Colonic mucosa (tissue), 4 donors: ENCODE data around the gene SEC24C. TPM values are rescaled to one million over a fixed set of nuclear protein-coding genes. Genes with fewer than 3 reads are reported as not detected.

Experiments used
- DNase-seq: peaks from one replicate; pipeline ENCODE4 v3.0.0-alpha.2; 2020
- H3K27ac ChIP-seq: fragments of 200-600 bp; one replicate; pipeline ENCODE4 v1.8.0; 2021
- H3K27me3 ChIP-seq: fragments of 200-600 bp; one replicate; pipeline ENCODE4 v1.8.0; 2021
- H3K36me3 ChIP-seq: fragments of 200-600 bp; one replicate; pipeline ENCODE4 v1.8.0; 2021
- H3K4me1 ChIP-seq: fragments of 200-600 bp; one replicate; pipeline ENCODE4 v1.8.0; 2021; ENCODE audit warnings: mild to moderate bottlenecking
- H3K4me3 ChIP-seq: fragments of 200-600 bp; one replicate; pipeline ENCODE4 v1.8.0; 2021
- H3K9ac ChIP-seq, 2 donors: one replicate each; pipeline ENCODE4 v1.7.0; 2013; ENCODE audit warnings: control low read depth in 2 of 2, low read depth in 2 of 2, low read length in 2 of 2
- H3K9me3 ChIP-seq: fragments of 200-600 bp; one replicate; pipeline ENCODE4 v1.8.0; 2021
- intact Hi-C: fragments of 100-400 bp; cut with DNase I; formaldehyde crosslinking; loops from one replicate; pipeline ENCODE4 v1.14.1; 2022
- total RNA-seq, 2 donors: library from RNA; stranded (reverse); fragmentation: NEBNext Ultra II Directional in 1 of 2; extraction: Animal tissue kit (Norgen Biotek cat#: 25700) in 1 of 2; gene quantifications; one replicate each; pipeline ENCODE4 v1.2.1, GENCODE V29; 2021
- TF ChIP-seq, protein P1 (sequence below): fragments of 200-600 bp; IDR thresholded peaks from one replicate; pipeline ENCODE4 v1.8.0; 2022; ENCODE audit warnings: antibody characterized with exemption, mild to moderate bottlenecking
- donor health status: healthy.
- donor health status: DM: no; HTN: no; CAD: no.
- donor health status: DM: no; HTN: no; CAD: no.

SEC24C gene
- total RNA-seq, 2 donors from 2014 or later = 66.0 to 94.8 TPM

GRCh38 chr10:73817826-73818225, 73.7 kb downstream of the SEC24C start:
- Histone ChIP-seq H3K27ac (no peak overlapping the region), H3K36me3 (no peaks in the 10 kb centered on the region), H3K9me3 (no peaks in the 10 kb centered on the region), H3K27me3 (no peaks in the 10 kb centered on the region), H3K4me3 (no peak overlapping the region), H3K9ac (no peak overlapping the region), H3K4me1 (peaks cover 8% of the 10 kb centered on the region)
- intact Hi-C loops = no loop called here
- no peak for DNase-seq
- TF ChIP-seq, protein P1, sequence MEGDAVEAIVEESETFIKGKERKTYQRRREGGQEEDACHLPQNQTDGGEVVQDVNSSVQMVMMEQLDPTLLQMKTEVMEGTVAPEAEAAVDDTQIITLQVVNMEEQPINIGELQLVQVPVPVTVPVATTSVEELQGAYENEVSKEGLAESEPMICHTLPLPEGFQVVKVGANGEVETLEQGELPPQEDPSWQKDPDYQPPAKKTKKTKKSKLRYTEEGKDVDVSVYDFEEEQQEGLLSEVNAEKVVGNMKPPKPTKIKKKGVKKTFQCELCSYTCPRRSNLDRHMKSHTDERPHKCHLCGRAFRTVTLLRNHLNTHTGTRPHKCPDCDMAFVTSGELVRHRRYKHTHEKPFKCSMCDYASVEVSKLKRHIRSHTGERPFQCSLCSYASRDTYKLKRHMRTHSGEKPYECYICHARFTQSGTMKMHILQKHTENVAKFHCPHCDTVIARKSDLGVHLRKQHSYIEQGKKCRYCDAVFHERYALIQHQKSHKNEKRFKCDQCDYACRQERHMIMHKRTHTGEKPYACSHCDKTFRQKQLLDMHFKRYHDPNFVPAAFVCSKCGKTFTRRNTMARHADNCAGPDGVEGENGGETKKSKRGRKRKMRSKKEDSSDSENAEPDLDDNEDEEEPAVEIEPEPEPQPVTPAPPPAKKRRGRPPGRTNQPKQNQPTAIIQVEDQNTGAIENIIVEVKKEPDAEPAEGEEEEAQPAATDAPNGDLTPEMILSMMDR = no peak

- H3K27me3 ChIP-seq = no peaks in the 10 kb centered on the region
- DNase-seq = no peak
- H3K27ac ChIP-seq = no peak overlapping the region
These were observed 74.2 kb downstream of the SEC24C start for GRCh38 chr10:73818402-73818801.

DNA sequence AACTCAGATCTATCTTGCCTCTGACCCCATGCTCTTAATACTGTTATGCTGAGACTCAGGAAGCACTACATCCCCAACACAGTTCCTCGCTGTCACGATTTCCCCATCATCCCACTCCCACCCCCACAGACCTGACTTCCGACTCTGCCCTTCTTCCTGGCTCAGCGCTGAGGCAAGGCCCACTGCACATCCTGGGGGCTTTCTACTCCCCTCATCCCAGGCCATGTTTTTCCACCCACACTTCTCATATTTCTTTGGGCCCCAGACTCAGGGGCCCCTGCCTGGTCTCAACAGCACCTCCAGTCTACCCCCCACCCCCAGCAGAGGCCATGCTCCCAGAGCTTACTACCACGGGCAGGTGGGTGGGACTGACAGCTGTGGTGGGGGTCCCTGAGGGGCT, 74.9 kb downstream of the SEC24C start:
- DNase-seq = no peak
- Histone ChIP-seq H3K9ac (peak overlapping the region in 1 of 2 donors; percentile 64), H3K27me3 (no peaks in the 10 kb centered on the region), H3K9me3 (no peaks in the 10 kb centered on the region), H3K27ac (no peak overlapping the region), H3K4me3 (no peak overlapping the region), H3K36me3 (no peaks in the 10 kb centered on the region), H3K4me1 (peaks cover 8% of the 10 kb centered on the region)
- intact Hi-C loops = no loop called here
- TF ChIP-seq, protein P1 = no peak

More at GRCh38 chr10:73818402-73818801, 74.2 kb downstream of the SEC24C start:
- Histone ChIP-seq H3K4me1 (peaks cover 8% of the 10 kb centered on the region), H3K9ac (no peak overlapping the region), H3K9me3 (no peaks in the 10 kb centered on the region), H3K36me3 (no peaks in the 10 kb centered on the region), H3K4me3 (no peak overlapping the region)
- intact Hi-C loops = no loop called here
- TF ChIP-seq, protein P1 = no peak

- no peaks in the 10 kb centered on the region for H3K9me3 ChIP-seq
- intact Hi-C loops = no loop called here
- TF ChIP-seq, protein P1 = no peak
- no peak overlapping the region for H3K4me3 ChIP-seq
- no peaks in the 10 kb centered on the region for H3K36me3 ChIP-seq
- no peak overlapping the region for H3K27ac ChIP-seq
- peak overlapping the region; percentile 47 to 64 for H3K9ac ChIP-seq
- no peaks in the 10 kb centered on the region for H3K27me3 ChIP-seq
- H3K4me1 ChIP-seq = peaks cover 8% of the 10 kb centered on the region
- peak; percentile 87 for DNase-seq
These were observed 75.4 kb downstream of the SEC24C start for GRCh38 chr10:73819513-73820093.

Other genes starting within 250 kb of the SEC24C start
- 10 to 100 TPM; 26.5 to 34.2 TPM for gene PPP3CB, start 248.3 kb upstream of the SEC24C start, total RNA-seq
- 100 to 1,000 TPM in 1 of 2 donors, 10 to 100 TPM in 1; 70.8 to 151 TPM for gene USP54, start 153.0 kb upstream of the SEC24C start, total RNA-seq
- gene MYOZ1, start 102.9 kb upstream of the SEC24C start, total RNA-seq = not detected
- under 1 TPM in 1 of 2 donors, not detected in 1; 0.05 TPM for gene SYNPO2L, start 88.3 kb upstream of the SEC24C start, total RNA-seq
- gene AGAP5, start 46.3 kb upstream of the SEC24C start, total RNA-seq = 1 to 10 TPM; 4.8 to 8.2 TPM
- gene CHCHD1, start 37.7 kb downstream of the SEC24C start, total RNA-seq = 10 to 100 TPM; 33.7 to 48.5 TPM
- 10 to 100 TPM; 74.7 to 77.1 TPM for gene ZSWIM8, start 41.2 kb downstream of the SEC24C start, total RNA-seq
- 10 to 100 TPM; 20.9 to 25.2 TPM for gene NDST2, start 67.2 kb downstream of the SEC24C start, total RNA-seq
- gene CAMK2G, start 130.2 kb downstream of the SEC24C start, total RNA-seq = 10 to 100 TPM; 40.0 to 45.8 TPM
- gene PLAU, start 166.8 kb downstream of the SEC24C start, total RNA-seq = 10 to 100 TPM in 1 of 2 donors, 1 to 10 TPM in 1; 4.0 to 11.4 TPM